Panc1 (cell line): ENCODE data around the gene XXYLT1.

Experiments used
- CTCF ChIP-seq: fragments of 450-650 bp; IDR thresholded peaks from 2 replicates; pipeline ENCODE4 v1.5.1; 2017; ENCODE audit warnings: mild to moderate bottlenecking
- POLR2AphosphoS5 ChIP-seq: IDR thresholded peaks from 2 replicates; pipeline ENCODE4 v1.6.1; 2012; ENCODE audit warnings: mild to moderate bottlenecking, low read depth, low read length, moderate library complexity
- REST ChIP-seq, 2 experiments: IDR thresholded peaks; 2 replicates each; pipeline ENCODE4 v1.6.1; 2011 to 2012; ENCODE audit warnings: low read depth in 2 of 2, control low read depth in 1 of 2, low read length in 1 of 2, mild to moderate bottlenecking in 1 of 2, moderate library complexity in 1 of 2; ENCODE audit not compliant: insufficient read depth in 1 of 2
- SIN3A ChIP-seq: IDR thresholded peaks from 2 replicates; pipeline ENCODE4 v1.6.1; 2012; ENCODE audit warnings: low read depth, mild to moderate bottlenecking, low read length, moderate library complexity, borderline replicate concordance; ENCODE audit not compliant: insufficient read depth

- TF ChIP-seq CTCF (peak; percentile 73; the same call in 1 of the 2 replicates), SIN3A (0 out of 2 replicates have a peak, but pooled peaks have one; percentile 29), POLR2AphosphoS5 (no peak), REST (IDR thresholded peaks at IDR 0.05; ENCODE audit: insufficient read depth in 1 of 2, low read depth in 2 of 2, low read length in 1 of 2) (no peak)
Measured at GRCh38 chr3:195270079-195270816, 711 bp downstream of the XXYLT1 start.
